ENCODE results near the gene UCK1. TPM values are rescaled to one million over a fixed set of nuclear protein-coding genes. Genes with fewer than 3 reads are reported as not detected.

UCK1 gene
- total RNA-seq, 4 donors from 2014 or later = 17.3 to 39.1 (median 24.8) TPM

- TF ChIP-seq POLR2A (IDR thresholded peaks at IDR 0.05) = no peak
- TF ChIP-seq, protein P1, sequence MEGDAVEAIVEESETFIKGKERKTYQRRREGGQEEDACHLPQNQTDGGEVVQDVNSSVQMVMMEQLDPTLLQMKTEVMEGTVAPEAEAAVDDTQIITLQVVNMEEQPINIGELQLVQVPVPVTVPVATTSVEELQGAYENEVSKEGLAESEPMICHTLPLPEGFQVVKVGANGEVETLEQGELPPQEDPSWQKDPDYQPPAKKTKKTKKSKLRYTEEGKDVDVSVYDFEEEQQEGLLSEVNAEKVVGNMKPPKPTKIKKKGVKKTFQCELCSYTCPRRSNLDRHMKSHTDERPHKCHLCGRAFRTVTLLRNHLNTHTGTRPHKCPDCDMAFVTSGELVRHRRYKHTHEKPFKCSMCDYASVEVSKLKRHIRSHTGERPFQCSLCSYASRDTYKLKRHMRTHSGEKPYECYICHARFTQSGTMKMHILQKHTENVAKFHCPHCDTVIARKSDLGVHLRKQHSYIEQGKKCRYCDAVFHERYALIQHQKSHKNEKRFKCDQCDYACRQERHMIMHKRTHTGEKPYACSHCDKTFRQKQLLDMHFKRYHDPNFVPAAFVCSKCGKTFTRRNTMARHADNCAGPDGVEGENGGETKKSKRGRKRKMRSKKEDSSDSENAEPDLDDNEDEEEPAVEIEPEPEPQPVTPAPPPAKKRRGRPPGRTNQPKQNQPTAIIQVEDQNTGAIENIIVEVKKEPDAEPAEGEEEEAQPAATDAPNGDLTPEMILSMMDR (IDR thresholded peaks at IDR 0.05) = no peak
- H3K4me3 ChIP-seq = no peak overlapping the region
- DNase-seq = no peak
- 20 to 60% methylated on average over 1 to 2 of the region's 23 CpGs for WGBS, 2 donors
- intact Hi-C loops (cut with DNase I) = loop anchor here (10.0 kb wide), 1 partner anchor 220 kb away; the partner anchor contains the start of gene RAPGEF1
- H3K9me3 ChIP-seq = no peaks in the 10 kb centered on the region
- no peaks in the 10 kb centered on the region for H3K27me3 ChIP-seq
- H3K4me1 ChIP-seq = peaks cover 2 to 7% (median 4%) of the 10 kb centered on the region in 3 donors
- no peak overlapping the region for H3K27ac ChIP-seq
- peaks cover 26 to 100% (median 56%) of the 10 kb centered on the region in 3 donors for H3K36me3 ChIP-seq
Measured at GRCh38 chr9:131524665-131525315, 6.3 kb downstream of the UCK1 start.

DNA sequence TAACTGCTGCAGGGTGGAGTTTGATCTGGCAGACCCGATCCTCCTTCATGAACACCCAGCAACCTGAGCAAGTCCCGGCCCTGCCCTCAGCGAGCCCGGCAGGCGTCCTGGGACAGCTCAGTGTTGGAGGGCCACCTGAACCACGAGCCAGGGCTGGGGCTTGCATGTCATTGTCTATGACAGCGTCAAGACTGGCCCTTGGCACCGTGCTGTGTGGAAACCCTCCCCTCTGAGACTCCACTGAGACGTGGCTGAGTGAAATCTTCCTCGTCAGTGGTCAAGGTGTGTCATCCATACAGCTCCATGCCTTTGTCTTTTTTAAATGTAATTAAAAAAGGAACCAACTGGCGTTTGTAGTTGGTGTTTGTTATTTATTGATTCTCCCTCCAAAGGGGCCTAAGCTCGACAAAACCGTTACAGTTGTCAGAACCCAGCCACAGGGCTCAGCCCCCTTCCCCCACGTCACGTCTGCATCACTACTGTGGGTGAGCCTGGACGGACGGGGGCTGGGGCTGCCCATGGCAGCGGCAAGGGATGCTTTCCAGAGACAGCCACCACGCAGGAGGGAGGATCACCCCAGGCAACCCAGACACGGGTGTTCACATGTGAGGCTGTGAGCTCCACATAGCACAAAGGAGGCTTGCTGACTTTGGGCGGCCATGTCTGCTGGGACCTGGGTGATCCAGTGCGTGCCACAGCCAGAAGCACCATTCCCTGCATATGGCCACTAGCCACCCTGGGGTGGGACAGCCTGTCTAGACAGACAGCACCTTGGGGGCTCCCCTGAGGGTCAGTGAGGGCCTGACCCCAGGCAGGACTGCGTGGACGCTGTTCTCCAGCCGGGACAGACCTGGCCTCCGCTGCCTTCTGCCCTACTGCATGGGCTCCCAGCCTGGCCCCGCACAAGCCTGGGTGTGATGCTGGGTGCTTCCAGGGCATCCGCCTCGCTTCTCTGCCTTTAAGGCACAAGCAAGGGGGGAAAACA lies 7.3 kb downstream of the UCK1 start:
- TF ChIP-seq, protein P1 (IDR thresholded peaks at IDR 0.05) = no peak
- no peak for TF ChIP-seq POLR2A (IDR thresholded peaks at IDR 0.05)
- Histone ChIP-seq H3K4me3 (no peak overlapping the region), H3K27ac (no peak overlapping the region), H3K9me3 (no peaks in the 10 kb centered on the region), H3K36me3 (peaks cover 21 to 100% (median 55%) of the 10 kb centered on the region in 3 donors), H3K27me3 (no peaks in the 10 kb centered on the region), H3K4me1 (no peaks in the 10 kb centered on the region)
- 68 to 100% methylated on average over 1 to 6 of the region's 29 CpGs for WGBS, 2 donors
- intact Hi-C loops (cut with DNase I) = loop anchor here (10.0 kb wide), 1 partner anchor 221 kb away; the partner anchor contains the start of gene RAPGEF1
- DNase-seq = no peak

GRCh38 chr9:131523086-131523388 lies 8.0 kb downstream of the UCK1 start:
- TF ChIP-seq, protein P1 (IDR thresholded peaks at IDR 0.05) = no peak
- no peak for TF ChIP-seq POLR2A (IDR thresholded peaks at IDR 0.05)
- peaks cover 23 to 100% (median 52%) of the 10 kb centered on the region in 3 donors for H3K36me3 ChIP-seq
- DNase-seq = no peak
- H3K27ac ChIP-seq = no peak overlapping the region
- no peaks in the 10 kb centered on the region for H3K27me3 ChIP-seq
- intact Hi-C loops (cut with DNase I) = loop anchor here (10.0 kb wide), 1 partner anchor 222 kb away; the partner anchor contains the start of gene RAPGEF1
- H3K9me3 ChIP-seq = no peaks in the 10 kb centered on the region
- H3K4me1 ChIP-seq = no peaks in the 10 kb centered on the region
- H3K4me3 ChIP-seq = no peak overlapping the region
- WGBS, 2 donors = 89 to 91% methylated on average over 6 to 9 of the region's 9 CpGs

DNA sequence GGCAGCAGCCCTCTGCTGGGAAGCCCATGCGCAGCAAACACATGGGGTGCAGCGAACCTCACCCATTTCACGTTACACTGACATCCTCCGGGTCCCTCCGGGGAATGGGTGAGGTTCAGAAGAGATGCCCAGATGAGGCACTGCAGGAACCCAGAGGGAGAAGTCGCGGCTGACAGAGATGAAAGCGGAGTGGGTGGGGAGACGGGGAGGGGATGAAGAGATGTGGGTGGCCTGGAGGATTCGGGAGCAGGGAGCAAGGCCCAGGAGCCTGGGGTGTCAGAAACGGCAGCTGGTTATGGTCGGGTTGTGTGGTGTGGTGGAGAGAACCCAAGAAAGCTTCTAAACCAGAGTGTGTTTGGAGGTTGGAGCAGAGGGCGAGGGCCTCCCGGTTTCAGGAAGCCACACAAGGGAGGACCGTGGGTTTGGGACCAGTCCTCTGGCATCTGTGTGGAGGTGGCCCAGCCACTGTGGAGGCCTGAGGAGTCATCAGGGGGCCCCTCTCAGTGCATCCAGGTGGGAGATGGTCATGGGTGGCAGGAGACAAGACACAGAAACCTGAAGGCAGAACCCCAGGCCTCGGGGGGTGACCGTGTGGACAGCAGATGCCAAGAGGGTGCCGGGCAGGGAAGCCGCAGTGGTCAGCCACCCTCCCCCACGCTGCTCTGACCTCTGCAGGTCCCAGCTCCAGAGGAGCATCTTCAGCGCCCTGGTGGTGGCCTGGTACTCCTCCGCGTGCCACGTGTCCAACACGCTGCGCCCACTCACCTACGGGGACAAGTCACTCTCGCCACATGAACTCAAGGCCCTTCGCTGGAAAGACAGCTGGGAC lies 8.6 kb downstream of the UCK1 start:
- Histone ChIP-seq H3K4me3 (no peak overlapping the region), H3K4me1 (no peaks in the 10 kb centered on the region), H3K27me3 (no peaks in the 10 kb centered on the region), H3K36me3 (peaks cover 23 to 100% (median 54%) of the 10 kb centered on the region in 3 donors), H3K9me3 (no peaks in the 10 kb centered on the region), H3K27ac (no peak overlapping the region)
- DNase-seq = no peak
- TF ChIP-seq, protein P1 (IDR thresholded peaks at IDR 0.05) = no peak
- no peak for TF ChIP-seq POLR2A (IDR thresholded peaks at IDR 0.05)
- intact Hi-C loops (cut with DNase I) = loop anchor here (10.0 kb wide), 1 partner anchor 222 kb away; the partner anchor contains the start of gene RAPGEF1
- 84 to 90% methylated on average over 18 to 28 of the region's 29 CpGs for WGBS, 2 donors

All from esophagus squamous epithelium (tissue), 5 donors.